Measurements from ENCODE around the gene CADM1. TPM values are rescaled to one million over a fixed set of nuclear protein-coding genes. Genes with fewer than 3 reads are reported as not detected.

Gene CADM1
- total RNA-seq, 1 experiment from 2014 or later = 12.9 TPM

- CTCF ChIA-PET = no interaction called here
- H3K4me1 ChIP-seq (ENCODE audit: insufficient read depth, low read length, poor library complexity, severe bottlenecking) = no peaks in the 10 kb centered on the region
- H3K4me3 ChIP-seq (ENCODE audit: low read depth, low read length, poor library complexity, severe bottlenecking) = no peak overlapping the region
- TF ChIP-seq EZH2 (IDR thresholded peaks at IDR 0.05; ENCODE audit: borderline replicate concordance, low read depth, low read length, poor library complexity, severe bottlenecking) (no peak), CTCF (conservative IDR thresholded peaks at IDR 0.05; ENCODE audit: low read depth, low read length) (no peak)
- intact Hi-C loops (cut with micrococcal nuclease; ENCODE audit: unreplicated experiment) = no loop called here
- no peak for DNase-seq (ENCODE audit: low spot score)
- H3K27ac ChIP-seq (ENCODE audit: low read depth, low read length, poor library complexity, severe bottlenecking) = no peak overlapping the region
- POLR2A ChIA-PET (ENCODE audit: low non-redundant PET) = interaction anchor here (0.6 kb wide), 1 partner anchor 30 kb away, joined by 3 read pairs; no protein-coding TSS in a partner anchor
- H3K27me3 ChIP-seq (replicated peaks; ENCODE audit: insufficient read depth, low read depth, low read length, poor library complexity) = no peaks in the 10 kb centered on the region
- no TSS peak for BruUV-seq (replicated peaks)
- no peaks in the 10 kb centered on the region for H3K9me3 ChIP-seq (ENCODE audit: low read depth, low read length, poor library complexity, severe bottlenecking)
- H3K36me3 ChIP-seq (ENCODE audit: insufficient read depth, low read length, poor library complexity, severe bottlenecking) = no peaks in the 10 kb centered on the region
These were observed 323.9 kb downstream of the CADM1 start for GRCh38 chr11:115180272-115180671.

GRCh38 chr11:115179636-115180035 is 324.6 kb downstream of the CADM1 start:
- CTCF ChIA-PET = no interaction called here
- POLR2A ChIA-PET (ENCODE audit: low non-redundant PET) = interaction anchor here (0.6 kb wide), 1 partner anchor 30 kb away, joined by 3 read pairs; no protein-coding TSS in a partner anchor
- Histone ChIP-seq H3K4me1 (ENCODE audit: insufficient read depth, low read length, poor library complexity, severe bottlenecking) (no peaks in the 10 kb centered on the region), H3K36me3 (ENCODE audit: insufficient read depth, low read length, poor library complexity, severe bottlenecking) (no peaks in the 10 kb centered on the region), H3K9me3 (ENCODE audit: low read depth, low read length, poor library complexity, severe bottlenecking) (no peaks in the 10 kb centered on the region), H3K27ac (ENCODE audit: low read depth, low read length, poor library complexity, severe bottlenecking) (no peak overlapping the region), H3K27me3 (replicated peaks; ENCODE audit: insufficient read depth, low read depth, low read length, poor library complexity) (no peaks in the 10 kb centered on the region), H3K4me3 (ENCODE audit: low read depth, low read length, poor library complexity, severe bottlenecking) (no peak overlapping the region)
- TF ChIP-seq EZH2 (IDR thresholded peaks at IDR 0.05; ENCODE audit: borderline replicate concordance, low read depth, low read length, poor library complexity, severe bottlenecking) (no peak), CTCF (conservative IDR thresholded peaks at IDR 0.05; ENCODE audit: low read depth, low read length) (no peak)
- intact Hi-C loops (cut with micrococcal nuclease; ENCODE audit: unreplicated experiment) = no loop called here
- DNase-seq (ENCODE audit: low spot score) = no peak
- BruUV-seq (replicated peaks) = no TSS peak

- ChIA-PET CTCF (no interaction called here), POLR2A (ENCODE audit: low non-redundant PET) (no interaction called here)
- H3K9me3 ChIP-seq (ENCODE audit: low read depth, low read length, poor library complexity, severe bottlenecking) = no peaks in the 10 kb centered on the region
- no peak overlapping the region for H3K27ac ChIP-seq (ENCODE audit: low read depth, low read length, poor library complexity, severe bottlenecking)
- no peak for TF ChIP-seq EZH2 (IDR thresholded peaks at IDR 0.05; ENCODE audit: borderline replicate concordance, low read depth, low read length, poor library complexity, severe bottlenecking)
- no peak for TF ChIP-seq CTCF (conservative IDR thresholded peaks at IDR 0.05; ENCODE audit: low read depth, low read length)
- no peaks in the 10 kb centered on the region for H3K4me1 ChIP-seq (ENCODE audit: insufficient read depth, low read length, poor library complexity, severe bottlenecking)
- H3K36me3 ChIP-seq (ENCODE audit: insufficient read depth, low read length, poor library complexity, severe bottlenecking) = no peaks in the 10 kb centered on the region
- no TSS peak for BruUV-seq (replicated peaks)
- H3K27me3 ChIP-seq (replicated peaks; ENCODE audit: insufficient read depth, low read depth, low read length, poor library complexity) = no peaks in the 10 kb centered on the region
- no peak overlapping the region for H3K4me3 ChIP-seq (ENCODE audit: low read depth, low read length, poor library complexity, severe bottlenecking)
- intact Hi-C loops (cut with micrococcal nuclease; ENCODE audit: unreplicated experiment) = no loop called here
- no peak for DNase-seq (ENCODE audit: low spot score)
These were observed 325.5 kb downstream of the CADM1 start for GRCh38 chr11:115178705-115179104.
